Jurkat, Clone E6-1 (cell line): ENCODE results near the gene IMMT.

Source experiments
- DNase-seq: peaks from one replicate; pipeline ENCODE4 v3.0.0-alpha.2; 2011; ENCODE audit warnings: low read depth, low spot score
- H3K4me3 ChIP-seq: 2 replicates; pipeline ENCODE4 v1.5.1; 2011; ENCODE audit warnings: mild to moderate bottlenecking, low read length, control low read depth, moderate library complexity

Gene IMMT

DNA sequence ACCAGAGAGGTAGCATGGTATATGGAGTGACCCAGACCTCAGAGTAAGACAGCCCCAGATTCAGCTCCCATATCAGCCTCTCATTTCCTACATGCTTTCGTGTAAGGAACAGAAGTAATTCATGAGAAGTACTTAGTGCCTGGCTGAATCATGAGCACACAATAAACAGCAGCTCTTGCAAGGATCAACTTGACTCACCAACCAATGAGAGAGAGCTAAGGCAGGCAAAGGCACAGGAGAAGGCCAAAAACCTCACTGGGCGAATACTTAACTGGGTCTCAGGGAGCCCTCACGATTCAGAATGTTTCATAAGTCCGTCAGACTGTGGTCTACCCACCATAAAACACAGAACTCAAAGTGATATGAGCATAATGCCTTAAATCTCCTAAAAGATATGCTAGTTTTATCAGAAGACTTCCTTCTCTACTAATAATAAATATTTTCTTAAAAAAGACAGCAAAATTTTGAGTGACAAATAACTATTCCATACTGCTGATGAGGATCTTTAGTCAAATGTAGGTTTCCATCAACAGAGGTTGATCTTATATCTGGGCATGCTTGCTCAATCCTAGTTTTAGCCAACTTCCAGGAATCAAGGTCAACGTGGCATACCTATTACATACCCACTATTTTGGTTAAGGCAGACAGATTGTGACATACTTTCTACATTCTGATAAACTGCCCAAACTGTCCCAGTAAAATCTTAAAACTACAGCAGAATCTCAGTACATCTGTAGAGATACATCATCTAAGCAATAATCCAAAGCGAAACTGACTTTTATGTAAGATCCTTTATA, 34.9 kb downstream of the IMMT start:
- DNase-seq = no peak
- no peak overlapping the region for H3K4me3 ChIP-seq

DNA sequence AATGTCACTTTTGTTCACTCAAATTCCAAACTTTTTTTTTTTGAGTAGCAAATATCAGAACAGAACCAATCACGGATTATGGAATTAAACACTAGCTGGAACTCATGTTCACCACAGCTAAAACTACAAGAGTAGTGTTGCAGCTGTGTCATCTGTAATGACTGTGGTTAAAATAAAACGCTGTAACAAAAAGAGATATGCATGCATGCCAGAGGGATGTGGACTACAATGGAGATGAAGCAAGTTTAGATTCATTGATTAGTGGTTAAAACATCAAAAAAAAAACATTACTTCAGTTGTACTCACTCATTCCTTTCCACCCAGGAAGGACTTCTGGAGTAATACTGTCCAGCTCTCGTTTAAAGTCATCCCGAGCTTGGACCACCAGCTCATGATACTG, 37.0 kb downstream of the IMMT start:
- H3K4me3 ChIP-seq = no peak overlapping the region

DNA sequence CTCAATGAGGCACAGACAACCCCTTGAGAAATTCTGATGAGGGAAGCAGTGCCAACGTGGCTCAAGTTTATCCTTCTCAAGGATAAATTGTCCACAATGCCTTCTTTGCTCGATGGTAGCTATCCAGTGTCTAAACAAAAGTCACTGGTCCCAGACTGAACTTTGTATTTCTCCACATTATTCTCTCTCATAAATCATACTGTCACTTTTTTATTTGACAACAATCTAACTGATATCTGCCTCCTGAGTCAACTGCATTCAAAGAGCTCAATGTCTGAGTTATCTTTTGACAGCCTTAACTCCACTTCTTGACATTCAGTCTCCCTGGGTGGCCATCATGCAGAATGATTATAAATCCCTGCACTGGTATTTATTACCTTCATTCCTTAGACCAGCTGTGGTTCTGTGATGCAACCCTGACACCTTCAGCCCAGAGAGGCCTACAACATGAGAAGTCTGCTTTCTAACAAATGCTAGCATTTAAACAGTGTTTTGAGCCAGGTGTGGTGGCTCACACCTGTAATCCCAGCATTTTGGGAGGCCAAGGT, 38.2 kb downstream of the IMMT start:
- H3K4me3 ChIP-seq = no peak overlapping the region
- DNase-seq = no peak

More for the DNA sequence above, 37.0 kb downstream of the IMMT start:
- DNase-seq = no peak

DNA sequence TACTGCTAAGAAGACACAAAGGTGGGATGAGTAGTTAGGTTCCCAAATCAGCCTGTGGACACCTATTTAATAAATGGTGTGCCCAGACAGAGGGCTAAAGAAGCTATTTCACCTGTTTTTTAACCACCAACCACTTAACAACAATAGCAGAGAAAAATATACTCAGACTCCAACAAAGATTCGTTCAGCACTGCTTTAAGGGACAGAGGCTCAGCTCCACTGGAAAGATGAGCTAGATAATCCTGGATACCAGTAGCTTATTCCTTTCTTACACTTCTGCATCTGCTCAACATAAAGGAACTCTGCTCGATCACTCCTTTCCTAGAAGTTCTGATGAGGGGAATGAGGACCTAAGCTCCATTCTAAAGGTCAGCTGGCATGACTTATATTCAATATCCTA, 44.8 kb downstream of the IMMT start:
- DNase-seq = no peak
- no peak overlapping the region for H3K4me3 ChIP-seq

DNA sequence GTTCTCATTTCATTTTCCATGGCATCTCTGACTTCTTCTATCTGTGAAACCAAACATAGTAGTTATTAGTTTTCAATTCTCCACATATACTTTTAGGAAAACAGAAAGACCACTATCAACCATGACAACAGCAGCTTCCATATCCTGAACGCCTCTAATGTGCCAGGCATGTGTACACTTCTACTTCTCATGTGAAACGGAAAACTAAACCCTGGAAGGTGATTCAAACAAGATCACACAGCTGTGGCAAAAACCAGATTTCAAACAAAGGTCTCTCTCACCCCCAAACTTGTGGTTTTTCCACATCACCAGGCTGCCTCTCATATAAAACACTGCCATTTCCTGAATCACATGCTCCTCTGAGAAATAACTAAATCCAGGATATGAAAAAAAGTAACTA, 47.5 kb downstream of the IMMT start:
- no peak overlapping the region for H3K4me3 ChIP-seq
- peak; percentile 40 for DNase-seq

DNA sequence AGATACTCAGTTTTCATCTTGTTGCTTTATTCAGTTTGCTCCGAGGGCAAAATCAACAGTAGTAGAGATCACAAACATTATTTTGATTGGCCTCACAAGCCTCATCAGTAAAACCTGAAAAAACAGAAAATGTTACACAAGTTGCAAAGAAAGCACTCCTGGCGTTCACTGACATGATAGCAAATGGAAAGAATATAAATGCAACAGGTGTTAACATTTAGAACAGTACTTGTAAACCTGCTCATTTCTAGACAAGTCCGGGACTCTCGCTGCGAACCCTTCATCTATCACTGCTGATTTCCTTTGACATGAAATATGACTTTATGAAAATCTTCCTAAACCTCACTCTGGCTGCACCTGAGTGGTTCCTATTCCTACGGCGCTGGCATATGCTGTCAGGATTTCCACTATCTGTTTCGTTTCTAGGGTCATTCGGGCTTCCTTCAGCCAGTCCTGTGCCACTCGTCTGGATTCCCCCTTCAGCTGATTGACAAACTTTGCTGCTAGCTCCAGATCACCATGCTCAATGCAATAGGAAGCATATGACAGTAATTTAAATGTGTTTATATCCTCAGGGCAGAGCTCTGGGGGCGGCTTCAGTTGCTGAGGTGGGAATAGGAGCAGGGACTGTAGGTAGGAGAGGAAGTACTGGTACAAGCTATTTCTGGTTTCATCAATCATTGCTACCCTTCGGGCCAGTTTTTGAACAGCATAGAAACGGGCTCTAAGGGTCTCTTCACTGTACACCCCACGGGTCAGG, 51.2 kb downstream of the IMMT start:
- no peak overlapping the region for H3K4me3 ChIP-seq
- no peak for DNase-seq

DNA sequence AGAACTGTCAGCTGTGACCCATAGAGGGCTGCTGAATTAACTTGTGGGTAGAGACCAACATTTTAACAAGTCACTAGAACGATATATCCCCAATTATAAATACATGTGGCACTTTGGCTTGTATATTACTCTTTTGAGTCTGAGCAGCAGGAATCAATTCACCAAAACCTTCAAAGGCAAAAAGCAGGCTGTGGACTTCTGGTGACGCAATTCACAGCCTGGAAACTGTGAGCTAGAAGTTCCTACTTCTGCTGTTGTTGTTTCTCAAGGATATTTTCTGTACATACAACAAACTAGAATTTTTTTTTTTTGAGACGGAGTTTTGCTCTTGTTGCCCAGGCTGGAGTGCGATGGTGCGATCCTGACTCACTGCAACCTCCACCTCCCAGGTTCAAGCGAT, 52.0 kb downstream of the IMMT start:
- no peak for DNase-seq
- no peak overlapping the region for H3K4me3 ChIP-seq

DNA sequence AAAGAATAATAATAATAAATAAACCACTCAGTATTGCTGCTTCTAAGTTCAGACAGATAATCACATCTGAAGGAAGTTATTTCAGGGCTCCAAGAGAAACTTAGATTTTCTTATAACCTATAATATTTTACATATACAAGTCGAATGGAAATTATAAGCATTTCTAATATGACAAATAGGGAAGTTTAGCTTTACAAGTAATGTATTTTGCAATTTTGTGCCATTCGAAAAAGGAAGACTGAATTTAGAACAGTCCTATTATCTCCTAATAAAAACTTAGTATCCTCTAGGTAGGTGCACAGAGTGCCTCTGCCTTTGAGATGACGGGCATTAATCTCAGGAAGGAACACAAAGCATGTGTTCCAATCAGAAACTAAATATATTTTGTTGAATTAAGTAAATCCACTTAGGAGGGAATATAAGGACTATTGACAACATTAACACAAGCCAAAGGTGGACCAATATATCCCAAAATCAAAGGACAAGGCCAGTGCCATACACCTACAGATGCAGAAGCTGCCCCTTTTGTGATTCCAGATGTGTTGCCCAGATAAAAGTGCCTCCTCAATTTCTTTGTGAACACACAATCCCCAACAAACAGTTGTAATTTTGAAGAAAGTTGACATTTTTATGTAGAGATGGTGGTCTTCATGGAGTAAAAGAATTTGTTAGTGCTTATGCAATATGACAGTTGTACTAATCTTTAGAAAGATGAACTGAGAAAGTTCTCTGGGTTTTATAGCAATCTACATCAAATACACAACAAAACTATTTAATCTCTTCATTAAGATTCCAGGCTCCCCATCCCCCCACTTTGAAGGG, 52.6 kb downstream of the IMMT start:
- H3K4me3 ChIP-seq = no peak overlapping the region
- DNase-seq = no peak

DNA sequence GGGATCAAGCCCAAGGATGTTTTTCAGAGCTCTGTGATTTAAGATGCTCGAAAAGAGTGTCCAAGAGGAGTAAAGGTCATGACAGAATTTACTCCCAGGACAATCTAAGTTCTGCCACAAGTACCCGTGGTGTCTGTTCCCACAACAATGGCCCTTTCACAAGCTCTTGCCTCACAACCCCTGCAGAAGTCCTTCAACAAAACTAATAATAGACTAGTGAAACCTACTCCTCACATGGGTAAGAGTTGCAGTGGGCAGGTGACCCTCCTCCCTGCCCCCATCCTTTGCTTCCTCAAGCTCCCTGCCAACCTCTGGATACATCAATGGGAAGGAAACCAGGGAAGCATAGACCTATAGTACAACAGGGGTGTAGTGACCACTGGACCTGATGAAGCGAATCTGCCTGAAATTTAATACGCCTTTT, 54.3 kb downstream of the IMMT start:
- no peak for DNase-seq
- H3K4me3 ChIP-seq = no peak overlapping the region

DNA sequence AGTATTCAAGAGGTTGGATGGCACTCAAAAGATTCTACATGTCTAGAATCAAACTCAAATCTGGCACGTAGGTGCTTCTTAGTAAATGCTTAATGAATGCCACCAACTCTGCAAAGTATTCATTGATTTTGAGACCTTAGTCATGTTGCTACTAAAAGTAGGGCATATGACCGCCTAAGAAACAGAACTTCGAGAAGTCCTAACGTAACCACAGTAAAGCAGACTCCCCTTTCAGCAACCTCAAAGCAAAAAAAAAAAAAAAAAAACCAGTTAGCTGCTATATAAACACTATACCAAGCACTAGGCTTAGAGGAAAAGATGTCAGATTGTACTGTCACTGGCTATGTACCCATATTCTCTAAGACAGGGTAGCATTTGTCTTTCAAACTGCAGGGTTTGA, 55.3 kb downstream of the IMMT start:
- H3K4me3 ChIP-seq = no peak overlapping the region
- DNase-seq = peak; percentile 21

DNA sequence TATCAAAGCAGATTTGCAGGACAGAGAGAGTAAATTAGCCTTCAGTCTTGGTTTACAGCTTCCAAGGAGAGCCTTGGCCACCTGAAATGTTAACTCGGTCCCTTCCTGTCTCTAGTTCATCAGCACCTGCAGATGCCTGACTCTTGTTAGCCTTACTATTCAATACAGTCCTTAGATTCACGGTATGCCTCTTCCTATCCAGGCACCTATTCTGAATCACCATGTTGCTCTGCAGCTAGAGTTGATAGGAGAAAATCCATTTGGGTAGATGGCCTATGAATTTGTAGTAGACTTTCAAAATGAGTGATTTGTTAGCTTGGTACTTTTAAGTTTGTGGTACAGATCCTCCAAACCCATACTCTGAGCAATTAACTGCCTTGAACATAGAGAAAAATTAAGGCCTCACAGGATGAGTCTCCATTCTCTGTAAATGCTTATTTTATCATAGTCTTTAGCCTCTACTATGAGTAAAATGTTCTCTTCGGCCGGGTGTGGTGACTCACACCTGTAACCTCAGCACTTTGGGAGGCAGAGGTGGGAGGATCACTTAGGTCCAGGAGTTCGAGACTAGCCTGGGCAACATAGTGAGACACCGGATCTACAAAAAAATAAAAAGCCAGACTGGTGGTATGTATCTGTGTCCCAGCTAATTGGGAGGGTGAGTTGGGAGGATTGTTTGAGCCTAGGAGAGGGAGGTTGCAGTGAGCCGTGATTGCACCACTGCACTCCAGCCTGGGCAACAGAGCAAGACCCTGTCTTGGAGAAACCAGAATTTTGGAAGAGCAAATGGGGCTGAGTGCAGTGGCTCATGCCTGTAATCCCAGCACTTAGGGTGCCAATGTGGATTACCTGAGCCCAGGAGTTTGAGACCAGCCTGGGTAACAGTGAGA, 56.3 kb downstream of the IMMT start:
- no peak overlapping the region for H3K4me3 ChIP-seq
- DNase-seq = no peak

DNA sequence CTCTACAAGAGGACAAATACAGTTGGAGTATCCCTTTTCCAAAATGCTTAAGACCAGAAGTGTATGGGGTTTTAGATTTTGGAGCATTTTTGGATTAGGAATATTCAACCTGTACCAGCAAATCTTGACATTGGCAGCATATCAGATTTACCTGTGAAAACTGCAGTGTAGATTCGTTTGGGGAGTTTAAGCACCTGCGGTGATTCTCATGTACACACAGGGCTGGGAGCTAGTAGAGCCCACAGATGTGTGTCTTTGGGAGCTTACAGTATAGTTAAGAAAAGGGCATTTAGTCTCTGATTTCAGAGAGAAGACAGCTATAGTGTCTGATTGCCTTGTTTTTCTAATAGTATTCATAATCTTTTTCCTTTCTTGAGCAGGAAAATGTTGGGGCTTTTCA, 59.1 kb downstream of the IMMT start:
- H3K4me3 ChIP-seq = no peak overlapping the region
- DNase-seq = no peak

DNA sequence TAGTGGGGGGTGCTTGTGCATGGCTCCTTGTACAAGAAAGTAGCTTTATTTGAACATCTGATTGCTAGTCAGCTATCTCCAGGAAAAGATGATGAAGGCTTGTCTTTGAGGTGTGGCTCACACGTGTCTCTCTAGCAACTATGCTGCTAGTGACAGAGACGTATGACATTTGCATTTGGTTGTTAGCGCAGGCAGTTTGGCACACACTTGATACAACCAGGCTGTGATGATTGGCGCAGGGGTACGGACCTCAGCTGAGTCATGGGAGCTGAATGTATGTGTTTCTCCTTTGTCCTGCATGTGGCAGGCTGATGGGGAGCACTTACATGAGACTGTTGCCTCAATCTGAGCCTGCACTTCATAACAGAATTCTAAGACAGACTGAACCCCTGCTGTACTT, 59.6 kb downstream of the IMMT start:
- DNase-seq = no peak

DNA sequence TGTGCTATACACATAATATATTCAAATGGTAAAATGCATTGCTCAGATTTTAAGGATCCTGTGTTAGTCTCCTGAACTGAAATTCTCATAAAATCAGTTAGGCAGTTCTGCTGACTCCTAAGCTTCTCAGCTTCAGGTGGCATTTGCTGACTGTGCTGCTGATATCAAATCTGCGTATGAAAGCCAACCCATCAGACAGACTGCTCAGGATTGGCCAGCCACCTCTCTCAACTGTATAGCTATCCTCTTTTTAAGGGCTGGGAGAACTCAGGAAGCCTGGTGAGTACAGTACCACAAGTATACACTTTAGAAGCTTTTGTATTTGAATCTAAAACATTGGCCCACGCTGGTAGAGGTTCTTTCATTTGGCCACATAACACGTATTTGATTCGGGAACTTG, 60.6 kb downstream of the IMMT start:
- no peak for DNase-seq
- H3K4me3 ChIP-seq = no peak overlapping the region

More for the DNA sequence above, 59.6 kb downstream of the IMMT start:
- no peak overlapping the region for H3K4me3 ChIP-seq

DNA sequence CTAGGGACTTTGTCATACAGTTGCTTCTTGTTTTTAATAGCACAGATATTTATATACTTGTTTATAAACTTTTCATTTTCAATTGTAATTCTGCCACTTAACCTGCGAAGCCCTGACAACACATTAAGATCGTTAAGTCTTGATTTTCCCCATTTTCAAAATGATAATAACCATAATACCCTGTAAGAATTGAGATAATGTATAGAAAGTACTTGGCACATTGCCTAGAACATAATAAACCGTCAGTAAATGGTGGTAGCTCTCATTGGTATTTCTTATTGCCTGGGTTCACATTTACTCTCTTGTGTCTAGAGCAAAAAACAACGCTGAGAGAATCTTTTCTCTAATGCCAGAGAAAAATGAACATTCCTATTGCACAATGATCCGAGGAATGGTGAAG, 70.6 kb downstream of the IMMT start:
- DNase-seq = no peak
- H3K4me3 ChIP-seq = no peak overlapping the region

DNA sequence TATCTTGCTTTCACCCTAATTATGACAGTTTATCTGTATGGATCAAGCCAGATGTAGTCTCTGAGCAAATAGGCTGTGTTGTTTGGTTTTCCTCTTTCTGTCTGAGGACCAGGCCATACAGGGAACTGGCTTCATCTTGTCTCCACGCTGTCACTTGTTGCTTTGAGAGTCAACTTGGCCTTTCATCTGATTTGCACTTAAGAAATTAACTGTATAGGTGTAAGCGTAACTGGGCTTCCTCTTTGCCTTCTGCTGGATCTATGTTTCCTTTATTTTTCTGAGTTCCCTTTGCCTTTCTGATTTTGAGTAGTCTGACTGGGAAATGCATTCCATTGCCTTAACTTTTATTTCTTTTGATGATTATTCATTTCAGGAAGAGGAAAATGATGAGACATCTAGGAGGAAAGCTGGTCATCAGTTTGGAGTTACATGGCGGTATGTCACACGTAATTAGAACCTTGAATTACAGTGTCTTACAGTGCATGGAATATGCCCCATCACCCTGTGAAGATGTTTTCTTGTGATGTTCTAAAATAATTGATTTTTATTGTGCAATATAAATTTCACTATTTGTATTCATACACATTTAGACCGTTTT, 71.8 kb downstream of the IMMT start:
- H3K4me3 ChIP-seq = no peak overlapping the region
- DNase-seq = no peak

DNA sequence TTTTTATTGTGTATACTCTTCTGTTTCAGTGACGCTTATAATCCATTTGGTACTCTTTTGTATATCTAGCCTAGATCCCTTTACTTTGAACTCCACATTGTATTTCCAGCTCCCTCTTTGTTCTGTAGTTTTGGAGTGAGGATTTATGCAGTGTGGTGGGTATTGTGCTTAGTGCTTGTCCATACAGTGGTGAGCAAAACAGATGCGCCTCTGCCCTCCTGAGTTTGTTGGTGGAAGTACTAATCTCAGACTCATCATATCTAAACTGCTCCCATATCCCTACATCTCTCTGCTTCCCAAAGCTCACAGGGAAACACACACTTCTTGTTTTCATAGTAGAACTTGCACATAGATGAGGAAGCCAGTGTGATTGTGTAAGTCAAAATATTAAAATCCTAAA, 77.1 kb downstream of the IMMT start:
- DNase-seq = no peak
- no peak overlapping the region for H3K4me3 ChIP-seq

DNA sequence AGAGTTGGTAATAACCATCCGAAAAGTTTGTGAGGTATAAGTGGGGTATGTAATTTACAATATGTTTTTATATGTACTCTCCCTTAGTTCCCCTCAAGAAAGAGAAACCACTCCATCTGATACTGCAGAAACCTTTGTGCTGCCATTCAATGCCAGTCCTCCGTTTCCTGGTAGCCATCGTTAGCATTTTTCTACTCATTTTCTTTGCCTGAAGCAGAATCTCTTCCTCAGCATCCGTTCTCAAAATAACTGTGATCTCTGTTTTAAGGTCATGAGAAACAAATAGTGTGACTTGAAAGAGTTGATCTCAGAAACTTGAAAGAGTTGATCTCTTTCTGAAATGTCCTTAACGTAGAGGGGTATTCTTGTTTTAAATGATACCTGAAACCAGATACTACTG, 88.2 kb downstream of the IMMT start:
- H3K4me3 ChIP-seq = peak overlapping the region; percentile 73
- DNase-seq = no peak
